Measurements from ENCODE around the gene ADAD2.

DNA sequence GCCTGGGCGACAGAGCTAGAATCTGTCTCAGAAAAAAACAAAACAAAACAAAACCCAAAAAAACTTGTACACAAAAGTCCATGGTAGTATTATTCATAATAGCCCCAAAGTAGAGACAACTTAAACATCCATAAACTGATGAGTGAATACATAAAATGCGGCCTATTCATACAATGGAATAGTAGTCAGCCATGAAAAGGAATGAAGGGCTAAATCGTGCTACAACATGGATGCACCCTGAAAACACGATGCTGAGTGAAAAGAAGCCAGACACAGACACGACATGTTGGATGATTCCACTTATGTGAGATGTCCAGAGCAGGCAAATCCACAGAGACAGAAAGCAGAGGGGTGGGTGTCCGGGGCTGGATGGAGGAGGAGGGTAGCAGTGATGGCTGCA, 36.6 kb downstream of the ADAD2 start:
- TF ChIP-seq, protein P1, sequence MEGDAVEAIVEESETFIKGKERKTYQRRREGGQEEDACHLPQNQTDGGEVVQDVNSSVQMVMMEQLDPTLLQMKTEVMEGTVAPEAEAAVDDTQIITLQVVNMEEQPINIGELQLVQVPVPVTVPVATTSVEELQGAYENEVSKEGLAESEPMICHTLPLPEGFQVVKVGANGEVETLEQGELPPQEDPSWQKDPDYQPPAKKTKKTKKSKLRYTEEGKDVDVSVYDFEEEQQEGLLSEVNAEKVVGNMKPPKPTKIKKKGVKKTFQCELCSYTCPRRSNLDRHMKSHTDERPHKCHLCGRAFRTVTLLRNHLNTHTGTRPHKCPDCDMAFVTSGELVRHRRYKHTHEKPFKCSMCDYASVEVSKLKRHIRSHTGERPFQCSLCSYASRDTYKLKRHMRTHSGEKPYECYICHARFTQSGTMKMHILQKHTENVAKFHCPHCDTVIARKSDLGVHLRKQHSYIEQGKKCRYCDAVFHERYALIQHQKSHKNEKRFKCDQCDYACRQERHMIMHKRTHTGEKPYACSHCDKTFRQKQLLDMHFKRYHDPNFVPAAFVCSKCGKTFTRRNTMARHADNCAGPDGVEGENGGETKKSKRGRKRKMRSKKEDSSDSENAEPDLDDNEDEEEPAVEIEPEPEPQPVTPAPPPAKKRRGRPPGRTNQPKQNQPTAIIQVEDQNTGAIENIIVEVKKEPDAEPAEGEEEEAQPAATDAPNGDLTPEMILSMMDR (IDR thresholded peaks at IDR 0.05): no peak
- no peak for TF ChIP-seq POLR2A (IDR thresholded peaks at IDR 0.05)

All from heart left ventricle (tissue), 13 donors.